Fibroblast of the conjunctiva (primary cell): ENCODE measurements around the gene SYNPR.

Experiments
- DNase-seq: peaks from one replicate; pipeline ENCODE4 v3.0.0-alpha.2; 2010; ENCODE audit warnings: low read depth

The SYNPR gene

DNA sequence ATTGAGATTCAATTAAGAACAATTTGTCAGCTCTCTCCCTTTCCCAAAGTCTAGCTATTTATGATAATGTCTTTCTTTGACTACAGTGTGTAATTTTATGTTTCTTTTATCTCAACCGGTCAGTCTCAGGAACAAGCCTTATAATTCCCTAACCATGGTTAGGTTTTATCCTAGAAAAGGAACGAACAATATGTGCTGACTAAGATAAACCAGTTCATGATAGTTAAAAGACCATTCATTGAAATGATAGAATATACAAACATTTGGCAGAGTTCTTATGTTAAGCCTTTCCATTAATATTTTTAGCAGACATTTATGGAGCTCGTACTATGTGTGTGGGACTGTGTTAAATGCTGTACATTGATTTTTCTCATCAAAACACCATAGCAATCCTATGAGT, 106.3 kb downstream of the SYNPR start:
- no peak for DNase-seq

DNA sequence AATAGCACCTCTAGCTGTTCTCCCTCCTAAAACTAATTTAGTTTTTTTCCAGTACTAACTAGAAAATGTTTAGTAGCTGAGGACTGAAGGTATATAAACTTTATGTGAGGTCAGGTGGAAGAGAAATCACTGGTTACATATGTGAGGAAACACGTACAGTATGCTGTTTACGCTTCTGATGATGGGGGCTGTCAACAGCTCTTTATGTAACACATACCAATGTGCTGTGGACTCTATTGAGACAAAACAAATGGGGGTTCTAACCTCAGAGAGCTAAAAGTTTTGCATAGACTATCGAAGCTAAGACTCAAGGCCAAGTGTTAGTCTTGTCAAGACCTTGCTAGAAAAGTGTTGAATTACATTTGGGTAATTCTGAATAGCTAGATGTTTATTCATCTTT, 107.5 kb downstream of the SYNPR start:
- DNase-seq, result no peak

DNA sequence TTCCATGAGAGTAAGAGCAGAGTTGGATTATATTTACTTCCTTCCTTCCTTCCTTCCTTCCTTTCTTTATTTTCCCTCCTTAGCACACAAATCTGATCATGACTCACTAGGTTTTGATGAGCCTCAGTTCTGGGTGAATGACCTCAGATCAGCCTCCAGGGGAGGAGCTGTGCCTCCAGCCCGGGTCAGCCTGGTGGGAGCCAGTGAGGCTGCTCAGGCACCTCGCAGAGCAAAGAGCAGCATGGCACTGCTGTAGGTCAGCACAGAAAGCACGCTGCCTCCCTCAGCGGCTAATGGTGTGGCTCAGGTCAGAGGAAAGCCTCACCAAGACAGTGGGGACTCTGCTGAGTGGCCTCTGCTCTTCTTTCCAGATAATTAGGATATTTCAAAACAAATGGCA, 108.5 kb downstream of the SYNPR start:
- no peak for DNase-seq

DNA sequence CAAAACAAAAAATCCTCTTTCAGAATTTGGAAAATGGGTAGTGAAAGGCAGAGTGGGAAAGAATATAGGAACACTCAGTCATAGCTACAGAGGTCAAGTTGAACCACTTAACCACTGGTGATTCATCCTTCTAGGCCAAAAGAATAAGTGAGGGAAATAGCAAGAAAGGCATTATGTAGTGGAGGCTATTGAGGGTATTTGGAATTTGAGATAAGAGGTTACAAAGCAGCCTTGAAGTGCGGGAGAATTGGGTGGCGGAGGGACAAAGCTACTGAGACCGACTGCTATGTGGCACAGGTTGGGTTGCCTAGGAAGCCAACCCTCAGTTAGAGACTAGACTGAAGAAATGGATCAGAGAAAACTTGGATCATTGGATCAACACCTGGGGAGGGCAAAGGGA, 109.5 kb downstream of the SYNPR start:
- DNase-seq, result no peak

DNA sequence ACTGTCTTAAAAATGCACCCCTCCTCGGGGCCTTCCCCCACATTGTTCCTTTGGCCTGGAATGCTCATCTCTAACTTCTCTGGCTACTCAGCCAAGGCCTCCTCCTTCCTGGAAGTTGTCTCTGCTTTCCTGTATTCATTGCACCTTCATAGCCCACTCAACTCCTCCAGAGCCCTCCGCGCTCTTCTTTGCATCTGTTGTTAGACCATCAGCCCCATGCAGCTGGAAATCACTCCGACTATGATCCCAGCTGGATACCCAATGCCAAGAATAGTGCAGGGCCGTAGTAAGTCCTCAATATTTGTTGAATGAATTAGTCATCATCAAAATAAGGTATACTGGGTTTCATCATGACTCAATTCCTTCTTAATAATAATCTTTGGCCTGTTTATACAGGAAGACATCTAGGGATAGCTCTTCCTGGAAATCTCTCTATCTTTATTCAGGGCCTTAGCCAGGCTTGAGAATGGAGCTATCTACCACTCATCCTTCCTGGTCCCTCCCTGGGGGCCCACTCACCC, 112.7 kb downstream of the SYNPR start:
- no peak for DNase-seq

DNA sequence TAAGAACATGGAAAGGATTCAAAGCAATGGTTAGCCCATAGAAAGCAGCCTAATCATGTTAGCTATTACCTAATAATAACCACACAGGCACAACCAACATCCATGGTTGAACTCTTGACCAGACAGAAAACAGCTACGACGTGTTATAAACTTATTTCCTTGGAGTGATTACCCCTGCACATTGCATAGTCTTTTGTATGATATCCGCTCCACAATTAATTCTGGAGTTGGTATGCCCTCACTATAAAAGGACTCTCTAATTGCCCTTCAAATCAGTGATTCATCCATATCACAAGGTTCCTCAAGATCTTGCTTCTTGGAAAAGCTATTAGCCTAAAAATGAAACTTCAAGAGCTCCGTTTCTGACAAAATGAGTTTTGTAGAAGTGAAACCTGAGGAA, 117.9 kb downstream of the SYNPR start:
- no peak for DNase-seq

DNA sequence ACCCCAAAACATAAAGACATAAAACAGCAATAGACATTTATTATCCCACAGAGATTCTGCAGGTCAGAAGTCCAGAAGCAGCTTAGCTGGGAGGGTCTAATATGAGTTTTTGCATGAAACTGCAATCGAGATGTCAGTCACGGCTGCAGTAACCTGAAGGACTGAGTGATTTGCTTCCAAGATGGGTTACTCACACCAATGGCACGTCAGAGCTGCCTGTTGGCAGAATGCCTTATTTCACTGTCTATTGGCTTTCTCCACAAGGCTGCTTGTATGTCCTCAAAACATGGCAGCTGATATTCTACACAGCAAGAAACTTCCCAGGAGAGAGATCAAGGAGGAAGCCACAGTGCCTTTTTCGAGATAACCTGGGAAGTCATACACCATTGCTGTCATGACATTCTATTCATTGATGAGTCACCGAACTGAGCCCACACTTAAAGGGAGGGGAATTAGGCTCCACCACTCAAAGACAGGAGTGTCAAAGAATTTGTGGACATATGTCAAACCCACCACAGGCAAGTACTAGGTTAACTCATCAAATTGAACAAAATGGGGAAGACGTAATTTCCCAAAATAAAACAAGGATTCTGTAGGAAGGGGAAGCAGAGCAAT, 122.2 kb downstream of the SYNPR start:
- DNase-seq, result no peak

DNA sequence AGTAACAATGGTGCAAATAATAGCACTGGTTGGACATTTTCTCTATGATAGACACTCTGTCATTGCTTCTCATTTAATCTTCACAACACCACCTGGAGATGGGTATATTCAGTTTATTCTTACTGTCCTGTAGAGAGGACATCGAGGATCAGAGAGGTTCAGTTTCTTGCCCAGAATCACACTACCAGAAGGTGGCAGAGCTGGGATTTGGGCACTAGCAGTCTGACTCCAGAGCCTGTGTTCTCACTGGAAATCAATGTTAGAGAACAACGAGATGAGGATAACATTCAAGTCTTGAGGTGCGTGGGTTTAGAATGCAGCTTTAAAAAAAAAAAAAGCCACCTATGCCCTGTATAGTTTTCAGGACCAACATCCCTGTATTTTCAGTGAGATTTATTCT, 127.8 kb downstream of the SYNPR start:
- DNase-seq, result no peak

DNA sequence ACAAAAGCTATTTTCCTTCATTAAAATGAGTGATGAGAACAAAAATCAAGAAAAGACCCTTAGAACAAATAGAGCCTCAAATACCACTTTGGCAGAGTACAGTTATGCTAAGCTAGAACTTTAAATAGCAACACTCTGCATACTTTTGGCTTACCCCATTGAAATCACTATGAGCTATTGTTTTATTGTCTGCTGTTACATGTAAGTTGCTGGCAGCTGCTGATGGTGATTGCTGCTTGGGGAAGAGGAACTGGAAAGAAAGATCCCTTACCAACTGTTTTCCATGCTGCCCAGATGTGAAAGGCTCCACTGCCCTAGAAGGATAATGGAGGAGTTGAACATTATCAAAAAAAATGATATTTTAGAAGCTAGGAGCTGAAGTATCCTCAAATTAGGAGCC, 135.4 kb downstream of the SYNPR start:
- DNase-seq, result no peak

DNA sequence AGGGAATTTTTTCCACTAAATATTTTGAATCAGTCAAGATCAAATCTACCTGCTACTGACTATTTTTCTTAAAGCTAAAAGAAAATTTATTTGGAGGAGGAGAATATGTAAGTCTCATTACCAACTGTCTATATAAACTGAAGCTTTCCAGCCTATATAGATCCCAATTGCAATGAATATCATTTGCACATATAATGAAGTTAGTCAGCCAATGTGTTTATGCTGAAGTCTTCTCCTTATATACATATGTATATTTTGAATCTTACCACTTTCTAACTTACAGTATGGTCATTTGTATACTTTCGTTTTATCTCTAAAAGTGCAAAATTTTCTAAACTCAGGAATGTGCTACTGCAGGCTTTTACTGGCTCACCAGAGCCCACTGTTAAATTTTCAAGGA, 136.5 kb downstream of the SYNPR start:
- no peak for DNase-seq

DNA sequence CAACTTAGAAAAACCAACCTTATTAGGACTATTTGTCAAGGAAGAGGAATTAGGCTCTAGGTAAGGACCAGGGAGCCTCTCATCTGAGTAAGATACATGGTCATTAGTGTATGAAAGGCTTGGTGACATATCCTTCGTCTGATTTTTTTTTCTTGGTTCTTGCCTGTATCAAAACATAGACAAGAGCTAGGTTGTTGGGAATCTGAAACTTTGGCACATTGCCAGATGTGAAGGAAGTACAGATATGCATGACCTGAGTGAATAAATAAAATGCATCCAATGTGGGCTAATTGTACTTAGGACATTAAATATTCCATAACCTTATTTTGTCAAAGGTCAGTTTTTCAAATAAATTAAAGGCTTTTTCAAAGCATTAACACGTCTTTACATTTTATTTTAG, 151.8 kb downstream of the SYNPR start:
- DNase-seq, result no peak

DNA sequence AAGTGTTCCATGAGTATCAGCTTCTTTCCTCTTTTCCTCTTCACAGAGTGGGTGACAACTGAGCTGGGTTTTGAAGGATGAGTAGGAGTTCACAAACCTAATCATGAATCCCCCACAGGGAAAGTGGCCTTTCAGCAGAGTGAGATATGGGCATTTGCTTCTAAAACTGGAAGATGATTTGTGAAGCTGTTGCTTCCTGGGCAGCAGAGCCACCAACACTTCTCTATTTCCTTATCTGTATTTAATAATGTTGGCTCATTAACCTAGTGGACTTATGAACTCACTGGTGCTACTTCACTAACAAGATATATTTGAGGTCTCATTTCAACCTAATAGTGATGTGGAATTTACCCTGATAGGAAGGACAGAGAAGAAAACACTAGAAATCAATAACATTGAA, 152.8 kb downstream of the SYNPR start:
- DNase-seq, result no peak

DNA sequence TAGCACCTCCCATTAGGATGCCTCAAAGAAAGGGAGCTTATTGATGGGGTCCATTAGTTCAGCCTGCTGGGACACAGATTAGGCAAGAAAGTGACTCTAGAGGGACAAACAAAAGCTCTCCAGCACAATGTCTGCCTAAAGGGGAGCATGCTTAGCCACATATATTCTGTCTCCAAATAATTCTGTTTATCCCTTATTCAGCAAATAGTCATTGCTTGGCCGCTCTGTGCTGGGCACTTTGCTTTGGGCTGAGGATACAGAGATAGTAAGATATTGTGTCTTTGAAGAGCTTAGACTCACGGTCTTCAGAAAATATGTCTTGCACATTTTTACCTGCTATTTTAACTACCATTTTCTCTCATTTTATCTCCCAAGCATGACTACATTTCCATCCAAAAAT, 159.8 kb downstream of the SYNPR start:
- no peak for DNase-seq

DNA sequence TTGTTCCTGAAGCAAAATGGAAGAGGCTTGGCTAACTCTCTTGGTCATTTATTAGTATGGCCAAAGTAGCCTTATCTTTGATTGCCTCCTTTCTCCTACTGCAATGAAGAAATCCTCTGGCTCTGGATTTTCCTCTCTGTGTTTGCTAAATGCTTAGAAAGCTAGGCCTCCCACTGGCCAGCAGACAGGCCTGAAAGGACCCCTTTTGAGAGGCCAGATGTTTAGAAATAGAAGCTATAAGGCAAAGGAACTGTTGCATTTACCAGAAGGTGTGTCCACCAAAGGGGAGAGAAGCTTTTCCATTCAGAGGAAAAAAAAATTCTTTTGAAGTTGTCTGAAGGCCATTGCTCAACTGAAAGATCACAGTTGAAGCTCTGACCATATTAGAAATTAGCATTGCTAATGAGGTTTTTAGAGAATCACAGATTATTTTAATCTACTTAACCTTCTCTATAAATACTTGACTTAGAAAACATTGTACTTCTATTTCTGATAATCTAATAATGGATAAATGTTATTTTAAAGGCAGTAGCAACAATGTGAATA, 160.8 kb downstream of the SYNPR start:
- no peak for DNase-seq

DNA sequence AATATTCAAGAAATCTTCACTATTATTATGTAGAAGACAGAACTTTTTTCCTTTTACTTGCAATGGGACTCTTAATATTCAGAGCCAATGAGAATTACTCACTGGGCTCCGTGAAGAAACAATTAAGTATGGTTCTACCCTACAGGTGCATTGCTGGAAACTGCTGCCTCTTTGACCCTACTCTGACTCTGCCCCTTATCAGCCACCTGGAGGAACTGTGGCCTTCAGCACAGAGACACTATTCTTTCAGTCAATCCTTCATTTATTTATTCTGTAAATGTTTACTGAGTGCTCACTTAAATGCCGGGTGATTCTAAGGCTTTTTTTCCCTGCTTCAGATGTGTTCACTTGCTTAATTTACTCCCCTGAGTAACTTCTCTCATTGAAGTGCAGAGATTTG, 163.2 kb downstream of the SYNPR start:
- no peak for DNase-seq

DNA sequence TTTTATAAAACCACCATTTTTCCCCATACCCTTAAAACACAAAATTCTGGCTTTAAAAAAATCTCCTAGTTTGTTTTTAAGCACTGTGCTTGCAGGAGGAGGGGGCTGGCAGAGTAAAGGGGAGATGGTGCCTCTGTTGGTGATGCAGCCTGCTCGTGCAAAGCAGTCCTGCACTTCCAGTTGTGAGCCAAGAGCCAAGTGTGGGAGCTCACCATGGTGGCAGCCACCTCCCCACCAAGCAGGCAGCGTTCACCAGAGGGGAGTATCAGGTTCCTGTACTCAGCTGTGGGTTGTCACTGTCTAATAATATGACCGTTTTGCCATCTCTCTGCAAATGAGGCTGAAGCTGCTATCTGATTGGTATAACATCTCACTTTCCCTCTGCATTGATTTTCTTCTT, 164.8 kb downstream of the SYNPR start:
- DNase-seq, result no peak

DNA sequence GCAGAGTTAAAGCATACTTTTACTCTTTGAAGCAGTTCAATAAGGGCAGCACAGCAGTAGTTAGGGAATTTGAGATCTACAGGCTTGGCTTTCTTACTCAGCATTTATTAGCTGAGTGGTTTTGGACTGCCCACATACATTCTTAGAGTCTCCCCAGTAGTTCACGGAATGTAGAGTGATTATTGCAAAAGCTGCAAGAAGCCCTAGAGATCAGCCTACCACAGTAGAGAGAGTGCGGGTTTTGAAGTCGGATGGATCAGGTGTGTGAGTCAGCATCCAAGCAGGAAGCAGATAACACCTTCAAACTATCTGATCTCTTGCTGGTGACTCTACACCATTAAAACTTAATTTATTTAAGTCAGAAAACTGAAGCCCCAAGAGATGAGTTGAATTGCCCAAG, 171.9 kb downstream of the SYNPR start:
- no peak for DNase-seq

DNA sequence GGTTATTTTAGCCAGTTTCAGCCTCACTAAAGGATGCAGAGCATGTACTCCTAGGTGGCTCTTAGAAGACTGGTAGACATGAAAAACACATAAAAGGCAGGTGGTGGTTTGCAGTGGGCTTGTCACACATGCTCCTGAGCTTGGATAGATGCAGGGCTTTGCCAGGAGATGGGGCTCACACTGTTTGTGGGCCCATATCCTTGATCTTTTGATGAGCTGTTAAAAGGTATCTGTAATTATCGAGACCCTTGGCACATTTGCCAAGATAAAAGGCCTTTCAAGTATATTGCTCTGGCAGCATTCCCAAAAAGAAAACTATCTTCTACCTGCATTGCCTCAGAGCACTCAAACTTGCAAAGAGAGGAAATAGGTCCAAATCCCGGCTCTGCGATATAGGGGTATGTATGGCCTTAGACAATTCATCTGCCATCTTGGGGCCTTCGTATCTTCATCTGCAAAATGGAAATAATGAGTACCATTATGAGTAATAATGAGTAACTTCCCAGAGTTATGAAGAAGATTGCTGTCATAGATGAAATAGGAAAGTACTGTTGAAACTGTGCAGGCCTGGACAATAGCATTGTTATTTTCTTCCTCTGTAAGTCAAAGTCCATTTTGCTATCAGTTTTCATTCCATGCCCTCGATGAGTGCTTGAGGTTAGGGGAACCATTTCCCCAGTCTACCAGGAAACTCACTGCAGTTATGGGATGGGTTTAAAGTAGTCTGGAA, 172.7 kb downstream of the SYNPR start:
- DNase-seq, result no peak

DNA sequence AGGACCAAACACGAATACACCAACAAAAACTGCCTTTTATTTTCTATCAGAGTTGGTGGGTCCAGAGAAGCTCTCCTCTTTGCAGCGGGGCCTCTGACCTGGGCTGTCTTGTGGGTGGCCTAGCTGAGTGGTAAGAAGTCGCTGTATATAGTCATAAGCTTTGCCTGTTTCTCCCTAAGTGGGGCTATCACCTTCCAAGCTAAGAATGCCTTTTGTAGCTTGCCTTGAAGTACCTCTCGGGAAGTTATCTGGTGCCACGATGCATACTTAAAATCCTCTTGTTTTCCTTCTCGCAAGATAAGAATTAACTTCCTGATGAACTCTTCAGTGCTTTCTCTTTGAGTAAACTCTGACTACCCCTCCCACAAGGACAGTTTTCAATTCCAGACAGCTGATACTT, 178.8 kb downstream of the SYNPR start:
- DNase-seq, result no peak

DNA sequence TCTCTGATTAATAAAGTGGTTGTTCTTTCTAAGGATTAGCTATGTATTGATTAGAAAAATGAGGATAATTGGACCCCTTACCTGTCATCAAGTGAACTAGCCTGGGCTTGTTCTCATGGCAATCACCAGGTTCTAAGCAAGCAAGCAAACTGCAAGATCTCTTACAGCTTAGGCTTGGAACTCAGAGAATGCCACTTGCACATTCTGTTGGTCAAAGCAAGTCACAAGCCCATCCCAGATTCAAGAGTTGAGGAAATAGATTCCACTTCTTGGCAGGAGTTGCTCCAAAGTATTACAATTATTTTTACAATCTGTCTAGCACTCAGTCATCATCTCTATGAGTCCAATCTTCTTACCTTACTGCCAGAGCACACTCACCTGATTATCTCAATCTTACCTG, 180.3 kb downstream of the SYNPR start:
- no peak for DNase-seq

DNA sequence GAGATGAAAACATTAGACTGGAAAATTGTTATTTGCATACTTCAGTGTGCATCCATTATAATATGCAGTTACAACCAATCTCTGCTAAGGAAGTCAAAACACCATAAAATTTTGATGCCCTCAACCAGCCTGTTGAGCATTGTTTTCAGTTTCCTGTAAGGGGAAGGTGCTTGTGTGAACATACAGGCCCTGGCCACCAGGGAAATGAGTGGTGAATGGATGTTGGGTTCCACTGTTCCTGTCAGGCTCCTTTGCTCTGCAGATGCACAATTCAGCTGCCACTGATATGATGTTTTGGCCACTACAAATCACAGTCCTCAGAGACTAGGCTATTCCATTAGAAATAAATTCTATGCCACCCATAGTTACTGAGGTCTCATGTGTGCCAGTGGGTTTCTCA, 184.6 kb downstream of the SYNPR start:
- no peak for DNase-seq

DNA sequence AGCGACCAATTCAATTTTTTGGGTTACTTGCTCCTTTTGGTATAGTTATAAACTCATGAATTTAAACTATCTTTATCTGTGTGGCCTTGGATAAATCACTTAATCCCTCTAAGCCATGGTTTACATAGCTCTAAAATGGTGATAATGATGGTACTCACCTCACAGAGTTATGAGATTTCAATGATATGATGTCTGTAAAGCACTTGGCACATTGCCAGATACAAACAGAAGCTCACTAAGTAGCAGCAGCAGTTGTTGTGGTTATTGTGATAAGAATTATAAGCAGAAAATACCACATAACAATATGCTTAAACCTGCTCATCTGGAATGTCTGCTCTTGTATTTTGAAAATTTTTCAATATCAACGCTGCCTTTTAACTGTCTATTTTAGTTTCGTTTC, 189.3 kb downstream of the SYNPR start:
- no peak for DNase-seq

DNA sequence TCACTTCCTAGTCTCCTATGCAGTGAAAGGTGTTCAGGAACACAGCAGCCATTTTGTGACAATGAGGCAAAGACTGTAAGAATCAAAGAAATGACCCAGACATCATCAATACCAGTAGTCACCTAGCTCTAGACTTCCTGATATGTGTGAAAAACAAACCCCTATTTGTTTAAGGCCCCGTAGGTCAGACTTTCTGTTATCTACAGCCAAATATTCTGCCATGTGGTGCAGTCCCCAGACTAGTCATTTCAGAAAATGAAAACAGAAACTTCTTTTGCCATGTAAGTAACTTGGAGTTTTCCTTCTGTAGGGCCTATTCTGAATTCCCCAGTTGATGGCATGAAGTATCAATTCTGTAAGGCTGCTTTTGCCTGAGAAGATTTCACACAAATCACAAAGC, 192.6 kb downstream of the SYNPR start:
- no peak for DNase-seq

DNA sequence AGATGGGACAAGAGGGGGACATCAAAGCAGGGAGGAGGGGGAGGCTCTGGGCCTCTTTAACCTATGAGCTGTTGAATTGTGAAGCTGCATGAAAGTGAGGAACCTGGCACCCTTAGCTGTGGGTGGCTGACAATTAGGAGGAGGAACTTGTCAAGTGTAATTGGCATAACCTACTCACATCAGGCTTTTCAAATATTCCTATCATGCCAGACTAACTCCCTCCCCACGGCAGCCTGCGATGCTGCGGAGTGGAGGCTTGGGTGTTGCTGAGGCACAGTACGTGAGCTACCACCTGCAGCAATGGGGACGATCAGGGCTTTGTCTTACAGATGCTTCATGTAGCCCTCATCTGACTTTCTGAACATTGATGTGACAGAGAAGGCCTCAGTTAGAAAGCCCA, 193.7 kb downstream of the SYNPR start:
- no peak for DNase-seq
